GM12801 (cell line): Measurements from ENCODE around the gene TMEM130.

Experiments used
- TF ChIP-seq, protein P1 (sequence below): IDR thresholded peaks from one replicate; pipeline ENCODE4 v1.5.1; 2011; ENCODE audit warnings: control low read depth; ENCODE audit not compliant: insufficient read length; ENCODE audit errors: extremely low read depth

The TMEM130 gene

DNA sequence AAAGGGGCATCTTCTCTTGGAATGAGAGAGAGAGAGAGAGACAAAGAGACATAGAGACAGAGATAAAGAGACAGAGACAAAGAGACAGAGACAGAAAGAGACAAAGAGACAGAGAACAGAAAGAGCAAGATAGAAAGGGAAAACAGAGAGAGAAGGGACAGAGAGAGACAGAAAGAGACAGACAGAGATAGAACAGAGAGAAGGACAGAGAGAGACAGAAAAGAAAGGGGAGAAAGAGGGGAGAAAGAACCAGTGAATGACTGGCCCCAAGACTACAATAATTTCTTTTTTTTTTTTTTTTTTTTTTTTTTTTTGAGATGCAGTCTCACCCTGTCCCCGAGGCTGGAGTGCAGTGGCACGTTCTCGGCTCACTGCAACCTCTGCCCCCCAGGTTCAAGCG is 7.6 kb downstream of the TMEM130 start:
- TF ChIP-seq, protein P1, sequence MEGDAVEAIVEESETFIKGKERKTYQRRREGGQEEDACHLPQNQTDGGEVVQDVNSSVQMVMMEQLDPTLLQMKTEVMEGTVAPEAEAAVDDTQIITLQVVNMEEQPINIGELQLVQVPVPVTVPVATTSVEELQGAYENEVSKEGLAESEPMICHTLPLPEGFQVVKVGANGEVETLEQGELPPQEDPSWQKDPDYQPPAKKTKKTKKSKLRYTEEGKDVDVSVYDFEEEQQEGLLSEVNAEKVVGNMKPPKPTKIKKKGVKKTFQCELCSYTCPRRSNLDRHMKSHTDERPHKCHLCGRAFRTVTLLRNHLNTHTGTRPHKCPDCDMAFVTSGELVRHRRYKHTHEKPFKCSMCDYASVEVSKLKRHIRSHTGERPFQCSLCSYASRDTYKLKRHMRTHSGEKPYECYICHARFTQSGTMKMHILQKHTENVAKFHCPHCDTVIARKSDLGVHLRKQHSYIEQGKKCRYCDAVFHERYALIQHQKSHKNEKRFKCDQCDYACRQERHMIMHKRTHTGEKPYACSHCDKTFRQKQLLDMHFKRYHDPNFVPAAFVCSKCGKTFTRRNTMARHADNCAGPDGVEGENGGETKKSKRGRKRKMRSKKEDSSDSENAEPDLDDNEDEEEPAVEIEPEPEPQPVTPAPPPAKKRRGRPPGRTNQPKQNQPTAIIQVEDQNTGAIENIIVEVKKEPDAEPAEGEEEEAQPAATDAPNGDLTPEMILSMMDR, result no peak

DNA sequence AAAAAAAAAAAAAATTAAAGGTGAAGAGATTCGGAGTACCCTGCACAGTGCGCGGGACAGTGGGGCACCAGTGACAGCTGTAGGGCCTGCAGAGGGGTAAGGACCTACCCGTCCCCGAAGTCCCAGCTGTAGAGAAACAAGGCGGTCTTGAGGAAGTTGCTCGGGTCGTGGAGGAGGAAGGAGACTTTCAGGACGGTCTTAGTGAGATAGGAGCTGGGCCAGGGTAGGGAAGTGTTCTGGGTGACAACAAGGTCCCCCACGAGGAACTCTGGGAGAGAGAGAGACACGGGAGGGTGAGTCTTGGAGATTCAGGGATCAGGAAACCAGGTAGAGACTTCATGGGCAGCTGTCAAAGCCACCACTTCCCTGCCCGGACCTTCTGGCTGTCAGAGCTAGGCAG is 9.7 kb downstream of the TMEM130 start:
- TF ChIP-seq, protein P1, result no peak

DNA sequence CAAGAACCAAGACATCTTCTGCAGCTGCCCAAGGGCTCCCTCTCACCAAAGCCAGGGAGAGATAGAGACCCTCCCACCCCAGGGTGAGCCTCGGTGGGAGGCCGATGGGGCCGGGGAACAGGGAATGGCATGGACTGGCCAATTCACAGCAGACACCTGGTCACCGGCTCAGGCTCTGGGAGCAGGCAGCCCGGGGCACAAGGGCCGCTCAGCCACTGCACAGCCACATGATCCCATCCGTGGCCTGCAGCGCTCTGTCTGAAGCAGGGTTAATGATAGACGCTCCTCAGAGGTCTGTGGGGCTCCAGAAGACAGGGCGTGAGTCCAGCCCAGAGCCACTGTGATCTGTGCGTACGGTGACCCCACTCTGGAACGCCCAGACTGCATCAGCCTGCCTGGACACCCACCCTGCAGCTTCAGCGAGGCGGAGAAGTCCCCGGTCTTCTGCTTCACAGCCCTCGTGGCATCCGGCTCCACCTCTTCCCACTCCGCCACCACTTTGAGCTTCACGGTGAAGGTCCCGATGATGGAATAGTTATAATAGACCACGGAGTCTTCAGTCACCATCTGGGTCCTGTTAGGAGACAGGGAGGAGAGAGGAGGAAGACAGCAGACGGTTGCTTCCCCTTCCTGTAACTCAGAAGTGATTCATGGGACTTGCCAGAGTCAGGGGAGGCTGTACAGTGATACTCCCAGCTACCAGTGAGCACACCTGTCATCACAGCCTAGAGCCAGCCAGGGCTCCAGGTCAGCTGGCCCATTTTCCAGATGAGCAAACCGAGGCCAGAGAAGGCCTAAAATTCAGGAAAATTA is 14.0 kb downstream of the TMEM130 start:
- TF ChIP-seq, protein P1, result no peak

DNA sequence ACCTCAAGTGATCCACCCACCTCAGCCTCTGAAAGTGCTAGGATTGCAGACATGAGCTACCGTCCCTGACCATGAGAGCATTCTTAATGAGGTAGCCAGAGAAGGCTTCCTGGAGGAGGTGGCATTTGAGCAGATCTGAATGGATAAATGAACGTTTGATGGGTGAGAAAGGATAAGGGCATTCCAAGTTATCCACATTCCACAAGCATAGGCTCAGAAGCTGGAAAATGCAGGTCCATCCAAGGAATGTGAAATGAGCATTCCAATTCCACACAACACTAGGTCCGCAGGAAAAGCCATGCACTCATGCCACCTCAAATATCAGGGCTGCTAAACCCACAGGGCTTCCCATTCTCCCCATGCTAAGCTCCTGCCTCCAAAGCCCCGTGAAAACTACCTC is 17.0 kb downstream of the TMEM130 start:
- TF ChIP-seq, protein P1, result no peak

DNA sequence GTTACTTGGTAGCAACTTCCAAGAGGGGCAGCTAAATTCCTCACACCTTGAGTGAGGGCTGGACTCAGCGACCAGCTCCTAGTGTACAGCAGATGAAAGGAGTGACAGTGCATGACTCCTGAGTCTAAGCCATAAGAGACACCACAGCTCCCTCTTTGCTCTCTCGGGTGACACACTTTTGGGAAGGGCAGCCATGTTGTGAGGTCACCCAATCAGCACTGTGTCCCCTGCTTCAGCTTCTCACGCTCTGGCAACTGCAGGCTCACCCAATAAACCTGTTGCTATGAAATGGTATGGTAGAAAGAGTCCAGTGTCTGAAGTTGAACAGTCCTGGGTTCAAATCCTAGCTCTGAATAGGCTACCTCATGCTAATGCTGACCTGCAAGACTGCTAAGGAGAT is 20.9 kb downstream of the TMEM130 start:
- TF ChIP-seq, protein P1, result no peak

DNA sequence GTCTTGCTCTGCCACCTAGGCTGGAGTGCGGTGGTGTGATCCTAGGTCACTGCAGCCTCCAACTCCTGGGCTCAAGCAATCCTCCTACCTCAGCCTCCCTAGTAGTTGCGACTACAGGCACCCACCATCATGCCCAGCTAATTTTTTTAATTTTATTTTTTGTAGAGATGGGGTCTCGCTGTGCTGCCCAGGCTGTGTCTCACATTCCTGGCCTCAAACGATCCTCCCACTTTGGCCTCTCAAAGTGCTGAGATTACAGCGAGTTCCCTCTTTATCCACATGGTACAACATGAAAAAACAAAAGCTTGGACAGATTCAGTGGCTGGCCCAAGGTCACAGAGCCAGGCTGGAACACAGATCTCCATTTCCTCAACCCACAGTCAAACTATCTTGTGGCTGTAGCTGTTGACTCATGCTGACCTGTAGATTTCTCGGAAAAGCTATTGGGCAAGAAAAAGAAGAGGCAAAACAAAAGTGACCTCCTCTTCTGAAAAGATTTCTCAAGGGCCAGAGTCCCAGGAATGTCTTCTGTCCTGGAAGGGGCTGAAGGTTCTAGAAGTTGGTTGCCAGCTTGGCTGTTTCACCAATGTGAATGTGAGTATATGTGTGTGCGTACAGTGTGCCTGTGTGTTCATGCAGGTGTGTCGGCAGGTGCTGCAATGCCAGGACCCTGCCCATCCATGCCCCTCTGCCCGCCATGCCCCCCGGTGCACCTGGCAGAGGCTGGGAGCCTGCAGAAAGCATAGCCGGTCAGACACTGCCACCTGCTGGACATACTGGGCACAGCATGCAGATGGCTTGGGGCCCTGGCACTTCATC is 28.4 kb downstream of the TMEM130 start:
- TF ChIP-seq, protein P1, result peak; percentile 11

DNA sequence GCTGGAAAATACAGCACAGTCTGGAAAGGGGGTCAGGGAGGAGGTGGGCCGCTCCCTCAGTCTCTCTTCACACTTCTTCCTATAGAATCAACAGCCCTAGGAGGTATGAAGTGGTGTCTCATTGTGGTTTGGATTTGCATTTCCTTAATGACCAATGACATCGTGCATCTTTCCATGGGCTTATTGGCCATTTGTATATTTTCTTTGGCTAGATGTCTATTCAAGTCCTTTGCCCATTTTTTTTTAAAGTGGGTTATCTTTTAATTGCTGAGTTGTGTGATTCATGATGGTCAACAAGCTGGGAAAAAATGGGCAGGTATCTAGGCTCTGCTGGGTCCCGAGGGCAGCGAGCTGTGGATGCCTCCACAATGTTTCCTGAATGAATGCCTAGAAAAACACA is 29.1 kb downstream of the TMEM130 start:
- TF ChIP-seq, protein P1, result no peak
